Gastrocnemius medialis (tissue), 4 donors: ENCODE measurements around the gene INSIG1. TPM values are rescaled to one million over a fixed set of nuclear protein-coding genes. Genes with fewer than 3 reads are reported as not detected.

Experiments used
- ATAC-seq, 2 donors: fragments of 150-250 bp; one replicate each; pipeline ENCODE4 v1.9.1; 2016
- DNase-seq, 2 donors: peaks; one replicate each; pipeline ENCODE4 v3.0.0-alpha.2; 2019
- H3K27ac ChIP-seq, 4 donors: fragments of 200-600 bp; sonication (generic); 1 replicate in 1 of 4; 2 replicates in 3 of 4; pipeline ENCODE4 v1.5.1; 2016 to 2018; ENCODE audit warnings: mild to moderate bottlenecking in 2 of 4, moderate library complexity in 1 of 4
- H3K27me3 ChIP-seq, 3 donors: fragments of 200-600 bp; sonication (generic) in 2 of 3; 1 replicate in 1 of 3; 2 replicates in 2 of 3; pipeline versions ENCODE4 v1.5.1 to v1.6.0; 2016 to 2019; ENCODE audit warnings: mild to moderate bottlenecking in 1 of 3, moderate library complexity in 1 of 3
- H3K36me3 ChIP-seq, 2 donors: fragments of 200-600 bp; sonication (generic) in 1 of 2; one replicate each; pipeline ENCODE4 v1.5.1; 2017 to 2018
- H3K4me1 ChIP-seq, 2 donors: fragments of 200-600 bp; sonication (generic) in 1 of 2; one replicate each; pipeline ENCODE4 v1.5.1; 2016 to 2017; ENCODE audit warnings: mild to moderate bottlenecking in 2 of 2
- H3K4me3 ChIP-seq, 4 donors: fragments of 200-600 bp; sonication (generic) in 3 of 4; 1 replicate in 1 of 4; 2 replicates in 3 of 4; pipeline ENCODE4 v1.5.1; 2016 to 2019; ENCODE audit warnings: mild to moderate bottlenecking in 2 of 4
- H3K9me3 ChIP-seq, 3 donors: fragments of 200-600 bp; sonication (generic) in 2 of 3; 1 replicate in 1 of 3; 2 replicates in 2 of 3; pipeline ENCODE4 v1.5.1; 2016 to 2019
- POLR2A ChIP-seq, 2 donors: fragments of 450-650 bp; IDR thresholded peaks; one replicate each; pipeline ENCODE4 v1.6.1; 2017; ENCODE audit warnings: antibody characterized with exemption in 2 of 2, mild to moderate bottlenecking in 2 of 2, moderate library complexity in 2 of 2
- in situ Hi-C, 4 donors: fragments of 200-750 bp; cut with MboI; loops; one replicate each; pipeline versions ENCODE4 v1.15.0 to v1.8.0; 2017; ENCODE audit warnings: low sequenced_read_pairs in 4 of 4
- intact Hi-C: fragments of 100-400 bp; cut with DNase I; formaldehyde crosslinking; loops from one replicate; pipeline ENCODE4 v1.15.1; 2023; ENCODE audit warnings: low total_unique reads
- total RNA-seq, 4 donors: library from RNA; depleted of rRNA; stranded (reverse); fragments of >200 nt; gene quantifications; one replicate each; pipeline versions ENCODE4 v1.1.0 to v1.2.3, GENCODE V29; 2016
- TF ChIP-seq, protein P1 (sequence below), 5 experiments: fragments of 450-650 bp in 3 of 5; fragments of 200-600 bp in 2 of 5; sonication (generic) in 2 of 5; IDR thresholded peaks in 4 of 5; conservative IDR thresholded peaks in 1 of 5; 1 replicate in 4 of 5; 2 replicates in 1 of 5; pipeline ENCODE4 v1.5.1; 2016 to 2019; ENCODE audit warnings: antibody characterized with exemption in 5 of 5, mild to moderate bottlenecking in 3 of 5, moderate library complexity in 3 of 5

The INSIG1 gene
- total RNA-seq, 4 donors from 2014 or later: 11.1 to 15.9 (median 14.0) TPM

DNA sequence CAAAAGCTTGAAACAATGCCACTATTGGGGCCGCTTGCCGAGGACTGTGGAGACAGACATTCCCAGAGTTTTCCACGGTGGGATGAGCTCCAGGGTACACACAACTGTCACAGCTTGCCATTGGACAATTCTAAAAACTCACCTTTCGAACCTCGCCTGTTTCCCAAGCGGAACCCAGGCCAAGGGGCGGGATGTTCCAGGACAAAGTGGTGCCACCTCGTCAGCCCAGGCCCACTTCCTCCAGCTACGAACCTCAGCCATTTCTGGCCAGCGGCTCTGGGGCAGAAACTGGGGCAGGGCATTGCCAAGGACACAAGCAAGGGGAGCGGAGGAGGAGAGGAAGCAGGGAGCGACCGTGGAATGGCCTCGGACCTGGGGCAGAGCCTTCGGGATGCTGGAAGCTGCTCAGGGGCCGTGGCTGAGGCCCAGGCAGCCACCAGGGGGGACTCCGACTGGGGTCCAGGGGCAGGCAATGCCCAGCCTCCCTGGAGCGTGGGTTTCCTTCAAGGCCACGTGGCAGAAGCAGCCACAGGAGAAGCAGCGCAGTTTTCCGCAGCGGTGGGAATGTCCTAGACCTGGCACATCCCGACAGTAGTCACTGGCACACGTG, 44.7 kb upstream of the INSIG1 start:
- ATAC-seq (no peak), DNase-seq (no peak)
- Histone ChIP-seq H3K4me3 (no peak overlapping the region), H3K27ac (no peak overlapping the region), H3K9me3 (no peaks in the 10 kb centered on the region), H3K27me3 (no peaks in the 10 kb centered on the region), H3K4me1 (peaks cover 7 to 12% of the 10 kb centered on the region in 2 donors), H3K36me3 (no peaks in the 10 kb centered on the region)
- intact Hi-C loops: no loop called here
- in situ Hi-C loops: no loop called here
- TF ChIP-seq, protein P1, sequence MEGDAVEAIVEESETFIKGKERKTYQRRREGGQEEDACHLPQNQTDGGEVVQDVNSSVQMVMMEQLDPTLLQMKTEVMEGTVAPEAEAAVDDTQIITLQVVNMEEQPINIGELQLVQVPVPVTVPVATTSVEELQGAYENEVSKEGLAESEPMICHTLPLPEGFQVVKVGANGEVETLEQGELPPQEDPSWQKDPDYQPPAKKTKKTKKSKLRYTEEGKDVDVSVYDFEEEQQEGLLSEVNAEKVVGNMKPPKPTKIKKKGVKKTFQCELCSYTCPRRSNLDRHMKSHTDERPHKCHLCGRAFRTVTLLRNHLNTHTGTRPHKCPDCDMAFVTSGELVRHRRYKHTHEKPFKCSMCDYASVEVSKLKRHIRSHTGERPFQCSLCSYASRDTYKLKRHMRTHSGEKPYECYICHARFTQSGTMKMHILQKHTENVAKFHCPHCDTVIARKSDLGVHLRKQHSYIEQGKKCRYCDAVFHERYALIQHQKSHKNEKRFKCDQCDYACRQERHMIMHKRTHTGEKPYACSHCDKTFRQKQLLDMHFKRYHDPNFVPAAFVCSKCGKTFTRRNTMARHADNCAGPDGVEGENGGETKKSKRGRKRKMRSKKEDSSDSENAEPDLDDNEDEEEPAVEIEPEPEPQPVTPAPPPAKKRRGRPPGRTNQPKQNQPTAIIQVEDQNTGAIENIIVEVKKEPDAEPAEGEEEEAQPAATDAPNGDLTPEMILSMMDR (IDR thresholded peaks at IDR 0.05 in 4 of 5, conservative IDR thresholded peaks at IDR 0.05 in 1 of 5): no peak

DNA sequence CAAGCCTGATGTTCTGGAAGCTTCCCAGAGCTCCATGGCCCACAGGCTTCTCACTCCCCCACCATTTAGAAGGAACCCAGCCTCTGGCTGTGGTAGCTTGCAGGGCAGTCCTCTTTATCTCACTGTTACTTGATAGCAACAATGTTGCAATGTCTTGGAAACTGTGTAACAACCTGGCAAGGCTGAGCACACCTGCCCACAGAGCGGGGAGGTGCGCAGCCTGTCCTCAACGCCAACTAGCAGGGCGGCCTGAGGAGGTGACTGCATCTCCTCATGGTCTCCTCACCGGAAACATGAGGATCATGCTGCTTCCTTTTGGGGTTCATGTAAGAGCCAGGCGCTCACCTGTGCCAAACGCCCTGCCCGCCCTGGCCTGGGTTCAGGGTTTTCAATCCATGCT, 43.7 kb upstream of the INSIG1 start:
- in situ Hi-C loops: no loop called here
- Histone ChIP-seq H3K27me3 (no peaks in the 10 kb centered on the region), H3K36me3 (no peaks in the 10 kb centered on the region), H3K9me3 (no peaks in the 10 kb centered on the region), H3K4me3 (no peak overlapping the region), H3K4me1 (peaks cover 9 to 14% of the 10 kb centered on the region in 2 donors), H3K27ac (no peak overlapping the region)
- DNase-seq: peak in 1 of 2 donors; percentile 27
- ATAC-seq: no peak
- intact Hi-C loops: no loop called here
- TF ChIP-seq, protein P1 (IDR thresholded peaks at IDR 0.05 in 4 of 5, conservative IDR thresholded peaks at IDR 0.05 in 1 of 5): no peak
- no peak for TF ChIP-seq POLR2A (IDR thresholded peaks at IDR 0.05)

DNA sequence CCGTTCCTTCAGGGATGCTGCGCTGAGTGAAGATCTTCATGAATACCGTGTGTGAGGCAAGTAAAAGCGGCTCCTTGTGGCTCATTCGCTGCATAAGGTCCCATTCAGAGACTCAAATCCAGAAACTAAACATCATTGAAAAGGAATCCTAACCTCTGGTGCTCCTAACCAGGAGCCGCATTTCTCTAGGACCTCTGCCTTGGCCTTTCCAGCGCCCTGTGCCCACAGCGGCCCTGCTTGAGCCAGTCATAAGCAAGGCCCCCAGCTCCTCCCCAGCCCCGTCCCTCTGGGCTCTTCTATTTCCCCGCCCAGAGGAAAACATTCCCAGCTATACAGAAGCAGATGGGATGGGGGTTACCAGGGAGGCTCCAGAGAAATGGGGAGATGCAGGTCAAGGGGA, 42.6 kb upstream of the INSIG1 start:
- H3K36me3 ChIP-seq: no peaks in the 10 kb centered on the region

DNA sequence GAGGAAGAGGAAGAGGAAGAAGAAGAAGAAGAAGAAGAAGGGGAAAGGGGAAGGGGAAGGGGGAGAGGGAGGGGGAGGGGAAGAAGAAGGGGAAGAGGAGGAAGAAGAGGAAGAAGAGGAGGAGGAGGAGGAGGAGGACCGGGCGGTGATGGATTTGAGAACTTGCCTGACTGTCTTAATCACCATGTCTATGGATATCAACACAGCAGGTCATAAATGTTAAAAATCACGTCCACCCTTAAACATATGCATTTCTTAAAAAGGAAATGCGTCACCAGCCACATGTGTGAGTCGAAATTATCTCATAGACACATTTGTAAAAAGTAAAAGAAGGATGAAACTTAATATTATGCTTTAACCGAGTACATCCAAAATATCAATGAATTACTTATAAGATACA, 42.1 kb upstream of the INSIG1 start:
- in situ Hi-C loops: no loop called here
- DNase-seq (no peak), ATAC-seq (no peak)
- Histone ChIP-seq H3K27me3 (no peaks in the 10 kb centered on the region), H3K9me3 (no peaks in the 10 kb centered on the region), H3K4me3 (no peak overlapping the region), H3K4me1 (peaks cover 9 to 14% of the 10 kb centered on the region in 2 donors), H3K27ac (no peak overlapping the region), H3K36me3 (no peaks in the 10 kb centered on the region)
- TF ChIP-seq, protein P1 (IDR thresholded peaks at IDR 0.05 in 4 of 5, conservative IDR thresholded peaks at IDR 0.05 in 1 of 5): no peak
- no peak for TF ChIP-seq POLR2A (IDR thresholded peaks at IDR 0.05)
- intact Hi-C loops: loop anchor here (5.0 kb wide), 1 partner anchor 63 kb away; no protein-coding TSS in a partner anchor

More for the DNA sequence above, 42.6 kb upstream of the INSIG1 start:
- TF ChIP-seq, protein P1 (IDR thresholded peaks at IDR 0.05 in 4 of 5, conservative IDR thresholded peaks at IDR 0.05 in 1 of 5): no peak
- TF ChIP-seq POLR2A (IDR thresholded peaks at IDR 0.05): no peak
- in situ Hi-C loops: no loop called here
- Histone ChIP-seq H3K4me1 (peaks cover 9 to 14% of the 10 kb centered on the region in 2 donors), H3K4me3 (no peak overlapping the region), H3K27me3 (no peaks in the 10 kb centered on the region), H3K27ac (no peak overlapping the region), H3K9me3 (no peaks in the 10 kb centered on the region)
- ATAC-seq: no peak
- DNase-seq: no peak
- intact Hi-C loops: loop anchor here (5.0 kb wide), 1 partner anchor 63 kb away; no protein-coding TSS in a partner anchor
